ENCODE data around the gene PPP1R15B. TPM values are rescaled to one million over a fixed set of nuclear protein-coding genes. Genes with fewer than 3 reads are reported as not detected.

Gene PPP1R15B
- total RNA-seq, 4 donors from 2014 or later, result 20.5 to 58.9 (median 46.4) TPM

DNA sequence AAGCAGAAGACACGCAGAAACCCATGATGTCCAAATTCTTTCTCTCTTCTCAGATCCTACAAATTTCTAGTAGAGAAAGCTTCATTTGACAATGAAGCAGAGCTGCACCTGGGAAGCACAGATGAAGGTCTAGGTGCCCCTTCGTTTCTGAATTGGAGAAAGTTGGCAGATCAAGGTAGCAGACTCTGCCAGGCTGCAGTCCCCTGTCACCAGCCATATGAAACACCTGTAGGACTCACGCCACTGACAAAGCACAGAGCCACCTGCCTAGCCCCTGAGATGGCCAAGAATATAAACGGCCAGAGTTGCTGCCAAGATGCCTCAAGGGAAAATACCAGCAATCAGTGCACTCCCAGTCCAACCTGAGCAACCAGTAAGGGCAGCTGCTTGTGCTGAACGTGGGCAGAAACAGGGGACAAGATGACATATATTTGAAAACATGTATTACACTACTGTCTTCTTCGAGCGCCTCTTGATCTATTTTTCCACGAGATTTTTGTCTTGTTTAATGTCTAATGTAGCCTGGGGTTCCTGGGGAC is 31.3 kb downstream of the PPP1R15B start:
- Histone ChIP-seq H3K27ac (no peak overlapping the region), H3K4me3 (no peak overlapping the region), H3K4me1 (peaks cover 0 to 10% of the 10 kb centered on the region in 2 donors), H3K9me3 (no peaks in the 10 kb centered on the region), H3K36me3 (no peaks in the 10 kb centered on the region), H3K27me3 (peaks cover 4 to 9% of the 10 kb centered on the region in 2 donors)
- DNase-seq, result no peak
- TF ChIP-seq POLR2A (IDR thresholded peaks at IDR 0.05), result no peak
- no peak for TF ChIP-seq CTCF (IDR thresholded peaks at IDR 0.05)
- intact Hi-C loops (cut with DNase I; ENCODE audit: low total_unique reads), result no loop called here

DNA sequence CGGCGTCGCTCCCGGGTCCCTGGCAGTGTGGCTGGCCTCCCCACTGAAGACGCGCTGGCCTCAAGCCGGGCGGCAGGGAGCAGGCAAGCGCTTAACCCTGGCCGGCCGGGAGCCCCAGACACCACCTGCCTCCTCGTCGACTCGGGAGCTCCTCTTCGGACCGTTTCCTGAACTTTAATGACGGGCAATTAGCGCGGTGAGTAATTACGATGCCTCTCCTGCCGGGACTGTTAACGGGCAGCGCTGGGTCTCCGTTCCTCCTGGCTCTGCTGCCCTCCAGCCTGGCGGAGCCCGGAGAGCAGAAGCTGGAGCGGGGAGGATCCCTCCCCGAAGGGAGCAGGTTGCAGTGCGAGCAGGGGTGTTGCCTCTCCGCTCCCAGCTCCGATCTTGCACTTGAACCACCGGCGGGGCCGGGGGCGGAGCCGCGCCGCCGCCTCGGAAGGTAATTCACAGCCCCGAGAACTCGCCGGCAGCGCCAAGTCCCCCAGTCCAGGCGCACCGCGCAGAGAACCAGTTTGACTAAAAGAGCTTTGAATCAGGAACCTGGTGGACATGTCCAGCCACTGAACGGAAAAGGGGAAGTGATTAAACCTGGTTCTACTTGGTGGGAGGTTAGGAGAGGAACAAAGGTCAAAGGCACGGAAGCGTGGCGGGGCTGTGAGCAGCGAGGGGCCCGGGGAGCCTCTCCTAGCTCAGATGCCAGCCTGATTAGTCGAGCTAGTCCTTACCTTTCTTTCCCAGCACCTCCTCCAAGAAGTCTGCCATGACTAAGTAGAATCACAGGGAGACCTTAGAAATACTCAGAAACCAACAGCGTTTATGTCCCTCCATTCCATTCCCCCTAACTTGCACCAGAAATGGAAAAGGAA is 33.6 kb downstream of the PPP1R15B start:
- H3K27ac ChIP-seq, result no peak overlapping the region
- intact Hi-C loops (cut with DNase I; ENCODE audit: low total_unique reads), result no loop called here
- no peaks in the 10 kb centered on the region for H3K36me3 ChIP-seq
- H3K27me3 ChIP-seq, result peaks cover 4 to 9% of the 10 kb centered on the region in 2 donors
- no peaks in the 10 kb centered on the region for H3K9me3 ChIP-seq
- TF ChIP-seq CTCF (IDR thresholded peaks at IDR 0.05) (no peak), POLR2A (IDR thresholded peaks at IDR 0.05) (no peak)
- H3K4me3 ChIP-seq, result peak overlapping the region; percentile 30 to 31
- DNase-seq, result no peak
- H3K4me1 ChIP-seq, result peaks cover 0 to 10% of the 10 kb centered on the region in 2 donors

DNA sequence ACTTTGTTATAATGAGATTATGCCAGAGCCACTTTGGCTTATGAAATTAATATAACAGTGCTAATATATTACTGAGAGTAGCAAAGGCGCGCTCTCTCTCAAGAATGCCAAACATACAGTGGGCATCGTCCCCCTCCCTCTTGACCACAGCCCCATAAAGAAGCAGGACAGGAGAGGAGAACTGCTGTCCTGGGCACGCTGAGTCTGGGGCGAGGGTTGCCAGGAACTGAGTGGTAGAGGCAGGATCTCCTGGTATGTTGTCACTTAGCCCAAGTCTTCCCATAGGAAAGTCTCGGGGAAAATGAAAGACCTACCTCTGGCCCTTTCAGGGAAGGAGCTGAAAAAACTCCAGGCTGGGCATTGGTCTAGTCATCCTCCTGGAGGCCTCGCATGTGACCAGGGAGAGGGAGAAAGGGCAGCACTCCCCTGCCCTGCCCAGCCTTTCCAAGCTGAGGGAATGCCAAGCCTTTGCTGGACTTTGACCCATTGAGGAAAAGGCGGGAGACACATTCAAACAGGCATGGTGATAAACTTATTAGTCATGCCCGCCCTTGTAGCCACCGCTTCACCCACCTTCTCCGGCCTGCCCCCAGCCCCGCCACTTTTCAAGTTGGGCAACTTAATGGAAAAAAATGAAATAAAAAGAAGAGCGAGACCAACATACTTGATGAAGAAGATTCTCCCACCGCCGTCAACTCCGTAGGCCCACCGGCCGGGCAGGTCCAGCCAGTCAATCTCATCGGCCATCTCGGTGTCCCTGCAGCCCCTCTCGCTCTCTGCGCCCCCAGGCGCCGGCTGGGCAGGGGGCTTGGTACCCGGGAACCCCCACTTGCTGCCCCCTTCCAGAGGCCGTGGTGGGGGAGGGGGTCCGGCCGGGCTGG is 34.5 kb downstream of the PPP1R15B start:
- peak overlapping the region; percentile 30 to 31 for H3K4me3 ChIP-seq
- intact Hi-C loops (cut with DNase I; ENCODE audit: low total_unique reads), result no loop called here
- peaks cover 4 to 9% of the 10 kb centered on the region in 2 donors for H3K27me3 ChIP-seq

GRCh38 chr1:204376465-204376864 is 35.2 kb downstream of the PPP1R15B start:
- peaks cover 4 to 9% of the 10 kb centered on the region in 2 donors for H3K27me3 ChIP-seq
- peaks cover 0 to 10% of the 10 kb centered on the region in 2 donors for H3K4me1 ChIP-seq
- TF ChIP-seq CTCF (IDR thresholded peaks at IDR 0.05) (no peak), POLR2A (IDR thresholded peaks at IDR 0.05) (no peak)
- H3K36me3 ChIP-seq, result no peaks in the 10 kb centered on the region
- H3K9me3 ChIP-seq, result no peaks in the 10 kb centered on the region
- no peak for DNase-seq
- intact Hi-C loops (cut with DNase I; ENCODE audit: low total_unique reads), result no loop called here
- no peak overlapping the region for H3K27ac ChIP-seq
- no peak overlapping the region for H3K4me3 ChIP-seq

More for the DNA sequence above, 34.5 kb downstream of the PPP1R15B start:
- no peaks in the 10 kb centered on the region for H3K36me3 ChIP-seq
- H3K27ac ChIP-seq, result no peak overlapping the region
- peaks cover 0 to 10% of the 10 kb centered on the region in 2 donors for H3K4me1 ChIP-seq
- H3K9me3 ChIP-seq, result no peaks in the 10 kb centered on the region
- no peak for DNase-seq
- no peak for TF ChIP-seq CTCF (IDR thresholded peaks at IDR 0.05)
- TF ChIP-seq POLR2A (IDR thresholded peaks at IDR 0.05), result no peak

Data from uterus (tissue), 4 donors.